NOMO-1 (cell line): ENCODE measurements around the gene ATP1A2.

Experiments
- DNase-seq, 2 experiments: peaks; one replicate each; lab custom pipeline; 2025; ENCODE audit not compliant: unreplicated experiment in 2 of 2; lab: John Stamatoyannopoulos, UW

The ATP1A2 gene

GRCh38 chr1:160168609-160169369 lies 53.2 kb downstream of the ATP1A2 start:
- no peak for DNase-seq

DNA sequence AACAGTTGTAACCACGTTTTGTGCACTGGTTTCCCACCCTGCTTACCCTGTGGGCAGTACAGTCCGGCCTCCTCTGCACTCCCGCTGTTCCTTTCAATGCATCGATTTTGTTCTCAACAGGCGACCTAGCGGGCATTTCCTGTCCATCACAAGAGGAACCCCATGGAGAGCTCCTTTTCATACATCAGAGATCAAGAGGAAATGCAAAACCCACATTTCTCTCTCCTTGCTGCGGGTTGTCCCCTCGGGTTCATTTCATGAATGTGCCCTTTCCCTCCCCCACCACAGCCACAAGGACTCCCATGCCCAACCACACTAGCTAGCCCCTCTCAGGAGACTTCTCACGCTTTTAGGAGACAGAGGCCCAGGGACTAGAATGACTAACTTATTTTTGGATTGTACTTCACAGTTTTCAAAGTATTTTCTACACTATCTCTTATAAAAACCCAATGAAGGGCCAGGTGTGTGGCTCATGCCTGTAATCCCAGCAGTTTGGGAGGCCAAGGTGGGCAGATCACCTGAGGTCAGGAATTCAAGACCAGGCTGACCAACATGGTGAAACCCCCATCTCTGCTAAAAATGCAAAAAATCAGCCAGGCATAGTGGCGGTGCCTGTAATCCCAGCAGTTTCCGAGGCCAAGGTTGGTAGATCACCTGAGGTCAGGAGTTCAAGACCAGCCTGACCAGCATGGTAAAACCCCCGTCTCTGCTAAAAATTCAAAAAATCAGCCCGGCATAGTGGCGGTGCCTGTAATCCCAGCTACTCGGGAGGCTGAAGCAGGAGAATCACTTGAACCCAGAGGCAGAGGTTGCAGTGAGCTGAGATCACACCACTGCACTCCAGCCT lies 54.2 kb downstream of the ATP1A2 start:
- DNase-seq: peak; percentile 18 to 48

- DNase-seq: no peak
These were observed 55.8 kb downstream of the ATP1A2 start for GRCh38 chr1:160171354-160171753.

DNA sequence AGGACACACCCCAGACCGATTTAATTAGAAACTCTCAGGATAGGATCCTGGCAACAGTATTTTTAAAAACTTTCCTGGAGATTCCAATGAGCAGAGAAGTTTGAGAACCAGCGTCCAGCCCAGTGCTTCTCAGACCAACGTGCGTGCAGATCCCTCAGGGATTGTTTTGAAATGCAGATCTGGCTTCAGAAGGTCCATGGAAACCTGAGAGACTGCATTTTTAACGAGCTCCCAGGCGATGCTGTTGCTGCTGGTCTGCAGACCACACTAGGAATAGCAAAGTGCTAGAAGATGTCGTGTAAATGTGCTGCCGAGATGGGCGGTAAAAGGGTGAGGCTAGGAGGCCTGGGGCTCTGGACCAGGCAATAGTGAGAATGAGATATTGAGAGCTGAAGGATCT lies 56.4 kb downstream of the ATP1A2 start:
- DNase-seq: no peak

DNA sequence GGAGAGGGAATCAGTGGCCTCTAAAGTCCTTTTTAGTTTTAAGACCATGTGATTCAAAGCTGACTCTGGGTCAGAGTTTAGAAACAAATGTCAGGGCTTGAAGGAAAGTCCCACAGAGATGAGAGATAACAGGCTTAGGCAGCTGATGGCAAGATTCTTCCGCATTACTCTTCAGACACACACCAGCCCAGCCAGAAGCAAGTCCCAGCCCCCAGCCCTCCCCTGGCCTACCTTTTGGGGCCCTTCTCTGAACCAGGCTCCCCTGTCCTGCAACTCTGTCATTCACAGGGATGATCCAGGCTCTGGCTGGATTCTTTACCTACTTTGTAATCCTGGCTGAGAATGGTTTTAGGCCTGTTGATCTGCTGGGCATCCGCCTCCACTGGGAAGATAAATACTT lies 61.7 kb downstream of the ATP1A2 start:
- DNase-seq: no peak

DNA sequence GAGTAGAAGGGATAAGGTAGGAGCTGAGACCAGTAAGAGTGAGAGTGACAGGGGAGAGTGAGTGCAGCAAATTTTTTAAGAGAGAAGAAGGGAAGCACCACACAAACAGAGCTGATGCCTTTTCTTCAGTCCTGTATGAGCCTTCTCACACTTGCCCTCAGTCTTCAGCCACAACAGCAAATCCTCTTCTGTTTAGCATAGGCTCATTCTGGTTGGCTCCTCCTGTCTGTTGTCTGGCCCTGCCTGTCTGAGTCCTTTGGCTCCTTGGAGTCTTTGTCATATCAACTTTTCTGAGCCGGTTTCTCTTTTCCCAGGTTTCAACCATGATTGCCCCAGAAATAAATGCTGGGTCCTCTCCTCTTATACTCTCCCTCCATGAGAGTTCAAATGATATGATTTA lies 62.1 kb downstream of the ATP1A2 start:
- DNase-seq: no peak

DNA sequence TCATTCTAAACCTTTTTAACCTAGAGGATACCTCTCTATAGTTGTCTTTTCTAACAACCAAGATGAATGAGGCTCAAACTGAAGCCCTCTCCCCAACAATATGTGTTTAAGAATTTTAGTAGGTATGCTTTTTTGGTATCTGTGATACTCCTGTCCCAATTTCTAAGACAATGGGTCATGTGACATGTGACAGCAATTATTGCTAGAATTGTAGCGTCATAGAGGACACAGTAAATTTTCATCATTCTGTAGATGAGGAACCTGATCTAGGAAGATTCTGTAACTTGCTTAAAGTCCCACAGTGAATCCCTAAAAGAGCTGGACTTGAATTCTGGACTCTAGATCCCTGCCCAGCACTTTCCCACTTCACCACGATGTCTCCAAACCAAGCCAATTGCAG lies 63.2 kb downstream of the ATP1A2 start:
- DNase-seq: no peak

DNA sequence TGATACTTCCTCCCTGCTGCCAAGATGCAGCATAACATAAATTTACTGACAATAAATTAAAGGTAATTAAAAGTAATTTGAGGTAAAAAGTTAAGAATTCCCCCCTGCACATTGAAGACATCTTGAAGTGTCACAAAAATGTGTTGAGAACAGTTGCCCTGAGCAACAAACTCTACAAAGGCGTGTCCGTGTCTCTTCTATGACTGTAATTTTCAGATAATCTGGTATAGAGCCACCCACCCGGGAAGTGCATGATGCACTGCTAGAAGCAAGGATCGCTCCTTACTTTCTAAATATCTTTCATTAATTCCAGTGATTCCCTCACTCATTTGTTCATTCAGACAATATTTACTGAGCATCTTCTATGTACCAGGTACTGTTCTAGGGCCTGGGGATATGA lies 63.8 kb downstream of the ATP1A2 start:
- no peak for DNase-seq

- no peak for DNase-seq
These were observed 70.7 kb downstream of the ATP1A2 start for GRCh38 chr1:160186246-160186645.

GRCh38 chr1:160186729-160187128 lies 71.2 kb downstream of the ATP1A2 start:
- no peak for DNase-seq

DNA sequence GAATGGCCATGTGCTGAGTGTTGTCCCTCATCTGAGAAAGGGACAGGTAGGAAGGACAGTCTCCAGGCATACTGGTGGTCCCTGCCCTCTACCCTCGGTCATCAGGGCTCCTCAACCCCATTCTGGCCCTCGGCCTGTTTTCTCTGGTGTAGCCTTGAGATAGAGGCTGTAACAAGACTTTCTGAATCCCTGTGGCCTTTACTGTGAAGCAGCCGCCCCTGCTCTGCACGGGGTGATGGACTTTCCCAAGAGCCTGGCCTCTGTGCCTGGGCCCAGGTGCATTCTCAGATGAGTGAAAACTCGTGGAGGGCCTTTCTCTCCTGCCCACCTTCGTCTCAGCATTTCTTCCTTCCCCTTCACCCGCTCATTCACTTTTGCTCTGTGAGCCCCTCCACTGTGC lies 71.8 kb downstream of the ATP1A2 start:
- DNase-seq: no peak

- DNase-seq: no peak
These were observed 72.8 kb downstream of the ATP1A2 start for GRCh38 chr1:160188341-160188740.

DNA sequence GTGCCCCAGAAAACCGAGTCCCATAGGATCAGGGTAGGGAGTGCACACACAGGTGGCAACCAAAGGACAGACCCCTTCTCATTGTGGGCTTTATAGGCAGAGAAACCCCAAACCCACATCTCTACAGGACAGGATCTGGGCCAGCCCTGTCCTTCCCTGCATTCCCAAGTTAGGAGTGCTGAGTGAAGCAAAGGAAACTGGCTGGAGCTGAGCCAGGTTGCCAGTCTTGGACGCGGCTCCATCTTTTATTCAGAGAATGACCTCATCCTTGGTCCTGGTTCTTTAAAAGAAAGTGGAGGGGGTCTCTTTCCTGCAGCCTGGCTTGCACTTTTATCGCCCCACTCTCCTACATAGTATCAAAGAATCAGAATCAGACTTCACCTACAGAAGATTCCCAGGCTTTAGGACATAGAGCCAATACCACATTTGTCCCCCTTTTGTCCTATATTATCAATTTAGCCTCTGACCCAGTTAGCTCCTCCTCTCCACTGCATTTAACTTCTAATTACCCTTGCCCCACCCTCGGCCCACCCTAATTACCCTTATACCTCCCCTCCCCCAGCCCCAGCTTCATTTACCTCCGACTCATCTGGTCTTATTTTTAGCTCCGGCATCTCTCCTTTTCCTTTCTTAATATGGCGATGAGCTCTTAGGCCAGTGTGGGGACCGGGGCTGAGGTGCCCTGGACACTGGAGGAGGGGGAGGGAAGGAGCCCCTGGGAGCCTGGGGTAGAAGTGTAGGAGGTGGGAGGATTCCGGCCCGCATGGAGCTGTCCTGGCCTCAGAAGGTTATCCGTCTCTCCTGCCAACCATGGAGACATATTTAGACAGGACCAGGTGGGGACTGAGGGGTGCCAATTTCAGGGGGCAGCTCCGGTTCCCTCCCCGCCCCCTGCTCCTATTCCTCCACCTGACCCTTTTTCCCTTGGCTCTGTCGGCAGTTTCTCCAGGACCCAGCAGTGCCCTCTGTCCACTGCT lies 74.4 kb downstream of the ATP1A2 start, which contains the start of gene CASQ1:
Gene CASQ1 (plus strand): TSS at position 927 of the 977 bp plus-strand sequence. CDS start 177 bp downstream, outside the sequence.
- no peak for DNase-seq

GRCh38 chr1:160191756-160192155 lies 76.2 kb downstream of the ATP1A2 start:
- DNase-seq: no peak

DNA sequence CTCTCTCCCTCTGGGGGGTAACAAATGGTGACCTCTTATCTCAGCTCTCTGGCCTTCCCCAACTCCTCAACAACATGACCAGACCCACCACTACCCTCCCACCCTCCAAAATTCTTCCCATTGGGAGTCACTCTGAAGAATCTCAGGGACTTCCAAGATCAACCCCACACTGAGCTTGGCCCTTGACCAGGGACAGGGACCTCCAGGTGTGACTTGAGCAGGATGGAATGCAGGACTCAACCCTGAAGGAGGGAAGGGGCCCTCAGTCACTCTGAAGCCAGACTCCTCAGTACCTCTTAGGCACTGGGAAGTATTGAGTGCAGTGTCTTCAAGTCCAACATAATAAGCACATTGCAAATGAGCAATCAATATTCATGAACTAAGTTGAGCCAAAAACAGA lies 76.7 kb downstream of the ATP1A2 start:
- DNase-seq: no peak
